ENCODE data around the gene HMGA1.

Gene HMGA1

DNA sequence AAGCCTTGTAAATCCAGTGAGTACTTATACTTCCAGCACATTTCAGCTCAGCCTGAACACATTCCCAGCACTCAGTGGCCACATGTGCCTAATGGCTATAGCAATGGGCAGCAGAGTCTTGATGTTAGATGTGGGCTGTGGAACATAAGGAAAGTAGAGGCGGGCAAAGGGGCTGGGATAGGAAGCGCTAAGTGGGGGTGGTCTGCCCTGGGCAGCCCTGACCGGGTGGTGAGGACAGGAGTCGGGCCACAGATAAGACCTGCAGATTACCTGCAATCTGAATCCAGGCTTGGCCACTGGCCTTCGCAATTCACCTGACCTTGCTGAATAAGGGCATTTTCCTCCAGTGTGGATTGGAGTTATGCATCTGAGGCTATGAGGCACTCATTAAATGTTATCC, 11.1 kb upstream of the HMGA1 start:
- DNase-seq = no peak

DNA sequence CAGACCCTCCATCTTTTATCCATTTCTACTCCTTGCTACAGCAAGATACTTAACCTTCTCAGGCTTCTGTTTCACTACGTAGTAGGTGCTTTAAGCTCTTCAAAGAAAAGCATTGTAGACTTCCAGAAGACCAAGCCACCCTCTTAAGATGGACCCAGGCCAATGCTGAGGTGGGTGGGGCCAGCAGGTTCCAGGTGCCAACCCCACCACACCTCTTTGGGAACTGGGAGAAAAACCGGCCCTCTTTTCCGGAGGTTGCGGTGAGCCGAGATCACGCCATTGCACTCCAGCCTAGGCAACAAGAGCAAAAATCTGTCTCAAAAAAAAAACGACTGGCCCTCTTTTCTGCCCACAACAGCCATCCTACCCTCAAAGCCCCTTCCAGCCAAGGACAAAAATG, 10.6 kb upstream of the HMGA1 start:
- no peak for DNase-seq

DNA sequence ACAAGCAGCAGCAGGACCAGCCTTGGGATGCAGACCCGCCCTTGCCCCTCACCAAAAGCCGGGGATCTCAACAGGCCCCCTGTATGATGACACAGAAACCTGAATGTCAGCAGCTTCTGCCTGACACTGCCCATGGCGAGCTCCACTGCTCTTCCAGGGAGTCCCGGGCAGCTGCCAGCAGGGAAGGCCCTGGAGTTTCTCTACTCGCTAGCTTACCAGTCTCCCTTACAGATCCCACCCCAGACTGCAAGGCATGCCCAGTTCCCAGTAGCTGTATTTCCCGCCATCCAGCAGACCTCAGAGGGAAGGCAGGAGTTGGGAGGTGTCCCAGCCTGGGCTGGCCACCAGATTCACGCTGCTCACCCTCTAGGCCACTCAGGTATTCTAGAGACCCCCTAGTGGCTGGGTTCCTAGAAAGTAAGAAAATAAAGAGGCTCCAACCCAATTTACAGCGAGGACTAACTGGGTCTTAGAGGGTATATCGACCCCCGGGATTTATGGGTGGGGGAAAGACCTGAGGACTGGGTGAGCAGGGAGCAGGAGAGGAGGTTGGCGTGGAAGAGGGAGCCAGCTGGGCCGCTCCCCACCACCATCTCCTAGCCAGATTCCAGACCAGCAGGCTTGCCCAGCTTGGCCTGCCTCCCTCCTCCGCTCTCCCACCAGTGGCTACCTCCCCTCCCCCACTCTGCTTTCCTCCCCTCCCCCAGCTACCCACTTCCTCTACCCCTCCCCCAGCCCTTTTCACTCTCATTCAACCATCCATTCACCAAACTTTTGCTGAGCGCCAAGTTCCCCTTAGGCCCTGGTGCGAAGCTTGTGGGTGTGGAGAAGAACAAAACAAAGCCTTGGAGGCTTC, 9.7 kb upstream of the HMGA1 start:
- no peak for DNase-seq

DNA sequence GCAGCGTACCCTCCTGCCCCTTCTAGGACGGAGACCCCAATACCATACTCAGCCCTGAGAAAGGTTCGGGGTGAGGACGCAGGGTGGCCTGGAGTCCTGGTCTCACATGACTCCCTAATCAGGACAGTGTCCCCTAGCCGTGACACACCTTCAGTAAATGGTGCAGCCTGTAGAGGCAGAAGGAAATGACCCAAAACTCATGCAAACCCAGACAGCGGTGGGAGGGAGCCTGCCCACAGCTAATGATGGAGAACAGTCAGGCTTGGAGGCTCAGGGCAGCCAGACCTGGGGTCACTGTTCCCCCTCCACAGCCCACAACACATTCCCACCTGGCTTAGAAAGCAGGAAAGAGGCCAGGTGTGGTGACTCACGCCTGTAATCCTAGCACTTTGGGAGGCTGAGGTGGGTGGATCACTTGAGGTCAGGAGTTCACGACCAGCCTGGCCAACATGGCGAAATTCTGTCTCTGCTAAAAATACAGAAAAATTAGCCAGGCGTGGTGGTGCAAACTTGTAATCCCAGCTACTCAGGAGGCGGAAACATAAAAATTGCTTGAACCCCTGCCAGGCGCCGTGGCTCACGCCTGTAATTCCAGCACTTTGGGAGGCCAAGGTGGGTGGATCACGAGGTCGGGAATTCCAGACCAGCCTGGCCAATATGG, 8.8 kb upstream of the HMGA1 start:
- DNase-seq = no peak

DNA sequence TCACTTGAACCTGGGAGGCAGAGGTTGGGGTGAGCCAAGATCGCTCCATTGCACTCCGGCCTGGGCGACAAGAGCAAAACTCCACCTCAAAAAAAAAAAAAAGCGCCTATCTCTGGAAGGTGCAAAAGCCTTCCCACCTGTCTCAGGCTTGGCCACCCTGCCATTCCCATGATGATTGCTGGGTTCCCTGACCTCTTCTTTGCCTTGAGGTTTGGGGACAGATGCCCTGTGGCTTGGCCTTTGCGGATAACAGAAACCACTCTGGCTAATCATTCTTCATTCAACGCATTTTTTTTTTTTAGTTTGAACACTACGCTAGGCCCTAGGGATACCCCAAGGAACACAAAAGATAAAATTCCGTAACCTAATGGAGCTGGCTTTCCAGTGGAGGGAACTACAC, 6.8 kb upstream of the HMGA1 start:
- no peak for DNase-seq

DNA sequence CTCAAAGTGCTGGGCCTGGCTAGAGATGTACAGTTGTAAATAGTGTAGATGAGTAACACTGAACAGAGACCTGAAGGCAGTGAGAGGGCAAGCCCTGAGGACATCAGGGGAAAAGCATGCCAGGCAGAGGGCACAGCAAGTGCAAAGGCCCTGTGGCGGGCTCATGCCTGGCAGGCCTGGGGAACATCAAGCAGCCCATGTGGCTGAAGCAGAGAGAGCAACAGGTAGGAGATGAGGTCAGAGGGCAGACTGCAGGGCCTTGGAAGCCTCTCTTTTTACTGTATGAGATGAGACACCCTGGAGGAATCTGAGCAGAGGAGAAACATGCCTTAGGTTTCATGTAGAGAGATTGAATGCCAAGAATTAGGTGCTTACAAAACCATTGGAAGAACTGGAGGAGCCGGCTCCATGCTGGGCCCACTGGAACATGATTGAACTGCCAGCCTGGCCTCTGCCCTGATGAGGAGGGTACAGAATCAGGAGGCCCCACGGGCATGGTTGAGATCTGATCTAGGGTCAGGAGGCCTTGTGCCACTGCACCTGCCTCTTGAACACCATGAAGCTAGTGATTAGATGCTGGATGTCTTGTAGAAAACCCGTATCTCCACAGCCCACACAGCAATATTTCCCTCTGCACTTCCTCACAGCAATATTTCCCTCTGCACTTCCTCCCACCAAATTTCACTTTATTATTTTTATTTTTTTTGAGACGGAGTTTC, 5.9 kb upstream of the HMGA1 start:
- no peak for DNase-seq

DNA sequence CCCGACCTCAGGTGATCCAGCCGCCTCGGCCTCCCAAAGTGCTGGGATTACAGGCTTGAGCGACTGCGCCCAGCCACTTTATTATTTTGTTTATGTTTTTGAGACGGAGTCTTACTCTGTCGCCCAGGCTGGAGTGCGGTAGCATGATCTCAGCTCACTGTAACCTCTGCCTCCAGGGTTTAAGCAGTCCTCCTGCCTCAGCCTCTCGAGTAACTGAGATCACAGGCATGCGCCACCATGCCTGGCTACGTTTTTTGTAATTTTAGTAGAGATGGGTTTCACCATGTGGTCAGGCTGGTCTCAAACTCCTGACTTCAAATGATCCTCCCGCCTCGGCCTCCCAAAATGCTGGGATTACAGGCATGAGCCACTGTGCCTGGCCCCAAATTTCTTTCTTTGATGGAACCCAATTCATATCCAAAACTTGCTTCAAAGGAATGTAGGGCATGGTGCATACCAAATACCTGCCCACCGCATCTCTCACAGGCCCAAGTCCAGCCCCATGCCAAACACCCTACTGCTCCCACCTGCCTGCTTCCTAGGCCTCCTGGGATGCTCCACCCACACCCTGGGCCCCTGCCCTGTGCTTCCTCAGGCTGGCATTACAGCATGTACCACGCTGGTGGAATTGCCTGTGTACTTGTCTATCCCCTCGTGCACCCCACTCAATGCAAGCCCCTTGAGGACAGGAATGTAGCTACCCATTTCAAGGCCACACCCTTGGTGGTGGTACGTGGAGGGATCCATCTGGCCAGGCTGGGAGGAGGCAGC, 4.9 kb upstream of the HMGA1 start:
- DNase-seq = no peak

DNA sequence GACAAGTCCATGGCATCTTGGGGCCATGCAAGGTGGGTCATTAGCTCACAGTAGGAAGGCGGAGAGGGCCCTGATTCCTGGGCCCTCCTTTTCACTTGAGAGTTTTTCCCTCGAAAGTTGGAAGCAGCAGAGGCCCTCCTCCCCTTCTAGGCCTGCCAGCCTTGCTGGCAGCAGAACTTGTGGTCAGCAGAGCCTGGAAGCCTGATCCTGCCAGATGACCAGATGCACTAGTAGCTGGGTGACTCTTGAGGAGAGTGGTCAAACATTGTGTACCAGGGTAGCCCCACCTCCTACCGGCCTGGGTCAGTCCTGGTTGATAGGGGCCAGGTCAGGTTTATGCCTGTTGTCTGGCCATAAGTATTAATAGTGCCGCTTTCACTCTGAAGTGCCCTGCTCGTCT, 3.8 kb upstream of the HMGA1 start:
- no peak for DNase-seq

DNA sequence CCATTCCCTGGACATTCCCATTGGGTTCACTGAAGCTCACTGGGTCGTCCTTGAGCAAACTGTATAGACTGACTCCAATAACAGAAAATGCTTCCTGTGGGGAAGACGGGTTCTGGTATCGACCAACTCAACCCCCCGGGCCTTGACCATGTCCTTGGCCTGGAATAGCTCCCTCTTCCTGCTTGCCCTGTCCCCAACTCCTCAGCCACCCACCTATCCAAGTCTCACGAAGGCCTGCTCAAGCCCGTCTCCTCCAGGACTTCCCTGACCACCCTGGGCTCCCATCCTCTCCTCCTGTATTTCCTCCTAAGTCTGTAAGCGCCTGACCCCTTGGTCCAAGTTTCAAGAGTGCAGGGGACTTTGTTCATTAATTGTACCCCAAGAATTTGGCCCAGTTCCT, 2.8 kb upstream of the HMGA1 start:
- no peak for DNase-seq

DNA sequence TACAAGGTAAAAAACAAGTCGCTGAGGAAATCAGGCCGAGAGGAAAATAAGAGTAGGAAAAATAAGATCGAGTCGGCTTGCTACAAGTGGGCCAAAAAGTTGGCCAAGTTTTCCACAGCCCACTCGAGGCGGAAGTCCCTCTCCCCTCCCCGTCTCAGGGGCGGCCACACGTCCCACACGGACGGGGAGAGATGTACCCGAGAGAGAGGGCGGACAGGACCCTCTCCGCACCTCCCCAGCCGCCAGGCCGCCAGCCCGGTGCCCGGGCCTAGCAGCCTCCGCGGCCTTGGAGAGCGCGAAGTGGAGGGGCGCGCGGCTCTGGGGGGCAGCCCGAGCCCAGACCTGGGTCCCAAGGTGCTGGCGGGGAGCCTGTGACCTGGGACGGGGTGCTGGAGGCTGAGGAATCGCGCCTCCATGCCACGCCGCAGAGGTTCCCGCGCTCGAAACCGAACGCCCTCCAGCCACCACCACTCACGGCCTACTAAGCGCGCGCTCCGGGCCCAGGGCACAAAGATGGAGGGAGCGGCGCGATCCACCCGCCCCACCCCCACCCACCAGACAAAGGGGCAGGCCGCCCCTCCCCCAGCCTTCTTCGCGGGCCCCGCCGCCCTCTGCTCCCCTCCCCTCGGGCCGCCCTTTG, 1.9 kb upstream of the HMGA1 start:
- no peak for DNase-seq

DNA sequence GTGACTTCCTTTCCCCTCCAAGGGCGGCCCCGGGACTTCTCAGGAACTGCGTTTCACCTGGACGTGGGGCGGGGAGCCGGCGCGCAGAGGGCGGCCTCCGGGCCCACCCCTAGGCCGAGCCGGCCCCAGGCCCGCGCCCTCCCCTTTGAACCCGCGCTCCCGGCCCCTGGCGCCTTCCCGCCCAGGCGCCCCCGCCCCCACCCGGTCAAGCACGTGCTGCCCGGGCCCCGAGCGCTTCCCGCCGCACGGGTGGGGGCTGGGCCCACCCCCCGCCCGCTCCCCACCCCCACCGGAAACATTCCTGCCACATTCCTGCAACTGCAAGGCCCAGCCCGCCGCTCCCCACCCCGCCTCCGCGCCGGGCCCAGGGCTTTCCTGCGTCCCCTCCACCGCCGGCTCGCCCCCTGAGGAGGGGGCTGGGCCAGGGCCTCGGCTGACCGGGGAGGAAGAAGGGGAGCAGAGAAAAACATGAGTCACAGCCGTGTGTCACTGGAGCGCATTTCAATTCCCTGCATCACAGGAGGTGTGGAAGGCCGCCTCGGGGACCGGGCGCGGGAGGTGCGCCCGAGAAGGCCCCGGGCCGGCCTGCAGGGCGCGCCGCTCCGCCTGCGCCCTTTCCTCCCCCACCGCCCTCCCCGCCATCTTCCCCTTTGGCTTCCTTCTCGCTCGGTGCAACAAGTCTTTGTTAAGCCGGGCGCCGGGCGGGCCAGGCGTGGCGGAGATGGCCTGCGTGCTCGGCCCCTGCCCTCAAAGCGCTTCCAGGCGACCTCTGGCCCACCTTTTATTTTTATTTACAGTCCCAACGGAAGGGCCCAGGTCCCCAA, 1.2 kb upstream of the HMGA1 start:
- peak; percentile 67 for DNase-seq

DNA sequence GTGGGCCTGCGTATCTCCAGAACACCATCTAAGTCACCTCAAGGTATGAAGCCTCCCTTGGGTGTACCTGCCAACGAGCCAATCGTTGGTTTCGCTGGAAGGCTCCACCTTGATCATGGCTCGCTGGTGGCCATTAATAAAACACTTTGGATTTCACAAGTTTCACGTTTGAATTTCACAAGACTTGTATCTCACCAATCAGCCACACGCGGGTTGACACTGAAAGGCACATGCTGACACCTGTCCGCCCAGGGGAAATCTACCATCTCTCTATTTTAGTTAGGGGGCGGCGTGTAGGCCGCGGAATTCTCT, 586 bp upstream of the HMGA1 start:
- peak; percentile 78 for DNase-seq

DNA sequence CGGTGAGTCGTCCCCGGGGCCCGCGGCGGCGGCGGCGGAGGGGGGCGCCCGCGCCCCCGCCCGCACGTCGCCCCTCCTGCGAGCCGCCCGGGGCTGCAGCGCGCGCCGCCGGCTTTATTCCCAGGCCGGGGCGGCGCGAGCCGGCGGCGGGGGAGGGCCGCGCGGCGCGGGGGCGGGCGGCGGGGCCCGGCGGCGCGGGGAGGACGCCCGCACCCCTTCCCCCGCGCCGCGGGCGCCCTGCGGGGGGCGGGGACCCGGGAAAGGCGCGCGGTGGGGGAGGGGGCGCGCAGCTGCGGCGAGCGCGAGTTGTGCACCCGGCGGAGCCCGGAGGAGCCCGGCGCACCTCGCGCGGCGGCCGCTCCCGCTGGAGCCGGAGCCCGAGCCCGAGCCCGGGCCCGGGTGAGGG, 646 bp downstream of the HMGA1 start:
- DNase-seq = peak; percentile 43

DNA sequence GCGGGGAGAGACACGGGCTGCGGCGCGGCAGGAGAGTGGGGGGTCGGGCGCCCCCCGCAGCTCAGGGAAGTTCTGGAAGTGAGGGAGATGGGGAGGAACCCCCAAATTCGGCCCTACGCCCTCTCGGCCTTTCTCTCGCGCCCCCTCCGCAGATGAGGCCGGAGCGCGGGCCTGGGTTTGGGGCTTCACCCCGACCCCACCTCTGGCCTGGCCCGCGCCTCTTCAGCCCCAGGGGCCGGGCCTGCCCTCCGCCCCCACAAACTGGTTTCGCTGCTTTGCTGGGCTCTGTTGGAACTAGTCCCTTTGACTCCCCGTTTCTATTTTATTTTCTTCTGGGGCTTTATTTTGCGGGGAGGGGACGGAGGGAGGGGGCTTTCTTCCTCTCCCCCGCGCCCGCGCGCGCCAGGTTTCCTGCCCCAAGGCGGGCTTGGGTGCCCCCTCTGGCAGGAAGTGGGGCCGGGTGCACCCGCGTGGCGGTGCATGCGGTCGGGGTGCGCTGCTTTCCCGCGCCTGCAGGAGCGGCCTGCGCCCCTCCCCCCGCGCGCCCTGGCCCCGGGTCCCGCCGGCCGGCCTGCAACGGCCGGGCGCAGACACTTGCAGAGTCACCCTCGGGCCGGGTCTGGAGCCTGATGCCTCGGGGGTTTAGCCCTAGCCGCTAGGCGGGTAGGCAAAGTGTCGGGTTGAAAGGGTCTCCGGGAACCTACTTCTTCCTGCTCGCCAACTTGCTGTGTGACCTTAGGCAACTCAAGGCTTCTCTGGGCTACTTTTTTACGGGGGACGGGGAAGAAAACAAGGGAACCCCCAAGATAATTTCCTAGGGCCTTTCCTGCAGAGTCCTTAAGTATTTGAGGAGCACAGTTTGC, 1.3 kb downstream of the HMGA1 start:
- DNase-seq = peak; percentile 76

DNA sequence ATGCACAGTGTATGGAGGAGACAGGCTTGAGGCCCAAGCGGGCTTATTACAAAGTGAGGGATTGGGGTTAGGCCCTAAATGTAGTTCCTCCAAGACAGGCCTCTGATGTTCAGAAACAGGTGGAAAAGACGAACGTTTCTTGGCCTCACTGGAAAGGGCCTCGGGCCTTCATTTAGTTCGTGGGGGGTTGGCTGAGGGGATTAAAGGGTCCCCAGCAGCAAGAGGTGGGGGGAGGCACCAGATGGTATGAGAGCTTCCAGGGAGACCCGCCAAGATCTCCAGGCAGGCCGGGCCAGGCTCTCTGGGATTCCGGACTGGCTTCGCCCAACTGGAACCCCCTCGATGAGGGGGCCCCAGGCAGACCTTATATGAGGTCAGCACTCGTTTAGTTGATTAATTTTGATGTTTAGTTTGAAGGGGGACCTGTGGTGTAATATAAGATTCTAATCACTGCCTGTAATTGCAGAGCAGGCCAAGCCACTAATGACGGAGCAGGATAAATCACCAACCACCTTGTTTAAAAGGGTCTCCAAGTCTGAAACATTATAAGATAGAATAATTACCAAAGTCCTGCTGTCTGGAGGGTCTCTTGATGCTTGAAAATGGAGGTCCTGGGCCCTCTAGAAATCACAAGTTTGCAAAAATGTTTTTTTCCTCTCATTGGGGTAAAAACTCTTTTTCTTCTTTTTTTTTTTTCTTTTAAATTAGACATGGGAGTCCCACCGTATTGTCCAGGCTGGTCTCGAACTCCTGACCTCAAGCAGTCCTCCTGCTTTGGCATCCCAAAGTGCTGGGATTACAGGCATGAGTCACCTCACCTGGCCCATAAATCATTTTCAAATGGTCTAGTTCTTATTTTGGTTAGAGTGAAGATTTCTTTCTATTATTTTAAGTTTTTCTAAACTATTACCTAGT, 2.2 kb downstream of the HMGA1 start:
- no peak for DNase-seq

DNA sequence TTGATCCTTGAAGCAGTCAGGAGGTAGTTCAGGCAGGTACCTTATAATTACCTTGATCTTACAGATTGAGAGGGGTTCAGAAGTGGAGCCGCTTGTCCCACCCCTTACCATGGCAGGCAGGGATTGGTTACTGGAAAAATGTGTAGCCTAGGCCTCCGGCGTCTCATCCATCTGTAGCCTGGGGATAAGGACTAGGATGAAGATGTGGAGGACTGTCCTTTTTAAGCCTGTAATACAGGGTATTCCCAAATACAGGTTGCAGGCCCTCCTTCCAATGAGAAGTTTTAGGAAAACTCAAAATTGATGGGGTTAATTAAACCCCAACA, 2.8 kb downstream of the HMGA1 start:
- no peak for DNase-seq

DNA sequence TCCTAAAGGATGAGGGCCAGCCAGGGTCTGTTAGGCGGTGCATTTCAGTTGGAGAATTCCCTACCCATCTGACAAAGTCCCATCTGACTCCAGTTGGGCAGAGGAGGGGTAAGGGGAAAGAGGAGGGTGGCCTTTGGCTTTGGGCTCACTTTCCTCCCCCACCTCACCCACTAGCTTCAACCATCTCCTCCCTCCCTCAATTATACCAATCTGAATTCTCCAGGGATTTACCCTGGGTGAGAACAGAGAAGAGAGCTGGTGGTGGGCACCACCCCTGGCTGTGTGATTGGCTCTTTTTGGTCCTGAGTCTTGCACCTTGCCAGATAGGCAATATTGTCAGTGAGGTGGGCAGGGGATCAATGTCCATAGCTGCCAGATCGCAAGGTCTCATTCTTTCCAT, 3.2 kb downstream of the HMGA1 start:
- DNase-seq = no peak

DNA sequence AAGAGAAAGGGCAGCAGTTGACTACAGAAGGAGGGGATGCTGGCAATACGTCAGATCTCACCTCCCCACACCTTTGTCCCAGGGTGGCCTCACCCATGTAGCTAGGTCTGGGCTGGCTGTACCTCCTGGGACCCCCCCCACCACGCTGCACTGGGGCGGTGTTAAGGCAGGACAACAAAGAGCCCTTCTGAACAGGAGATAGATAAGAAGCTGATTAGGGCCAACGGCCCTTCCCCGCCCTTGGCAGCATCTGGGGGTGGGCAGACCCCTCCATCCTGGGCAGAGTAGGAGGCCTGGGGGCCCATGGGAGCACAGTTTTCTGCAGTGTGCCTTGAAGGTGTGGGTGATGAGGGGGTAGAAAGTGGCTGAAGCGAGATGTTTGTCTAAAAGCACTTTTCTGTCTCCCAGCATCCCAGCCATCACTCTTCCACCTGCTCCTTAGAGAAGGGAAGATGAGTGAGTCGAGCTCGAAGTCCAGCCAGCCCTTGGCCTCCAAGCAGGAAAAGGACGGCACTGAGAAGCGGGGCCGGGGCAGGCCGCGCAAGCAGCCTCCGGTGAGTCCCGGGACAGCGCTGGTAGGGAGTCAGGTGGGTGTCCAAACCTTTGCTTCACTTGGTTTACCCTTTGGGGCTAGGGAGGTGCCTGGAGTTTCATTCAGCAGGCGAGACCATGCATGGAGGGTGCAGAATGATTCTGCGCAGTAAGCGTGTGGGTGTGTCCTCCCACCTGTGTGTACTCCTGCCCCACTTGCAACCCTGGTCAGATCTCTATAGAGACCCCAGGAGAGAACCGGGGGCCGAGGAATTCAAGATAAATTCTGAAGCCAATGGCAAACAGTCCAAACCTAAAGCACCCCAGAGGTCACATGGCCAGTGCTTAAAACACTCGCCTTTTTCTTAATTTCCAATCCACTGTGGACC, 3.9 kb downstream of the HMGA1 start:
- DNase-seq = no peak

All from CD4-positive, alpha-beta T cell treated with Interleukin-10 for 1 hour (primary cell).